Activated T-cell treated with anti-CD3 and anti-CD28 coated beads, Interleukin-2, amount 50 U/mL, for 4 hours (primary cell): ENCODE measurements around the gene USP36. TPM values are rescaled to one million over a fixed set of nuclear protein-coding genes. Genes with fewer than 3 reads are reported as not detected.
A peak's percentile ranks its signal among the peaks of the same experiment; 100 is the strongest.

Experiments
- ATAC-seq, 2 donors: fragments of 200-7000 bp; cut with Tn5 transposase; one replicate each; pipeline ENCODE4 v1.10.0; 2021
- DNase-seq: peaks from one replicate; pipeline ENCODE4 v3.0.0-alpha.2; 2020
- H3K27me3 Mint-ChIP-seq: one replicate; pipeline ENCODE4 v1.8.0; 2021; ENCODE audit warnings: low read depth, mixed read lengths
- H3K36me3 Mint-ChIP-seq: one replicate; pipeline ENCODE4 v1.8.0; 2022; ENCODE audit warnings: mixed read lengths; ENCODE audit not compliant: insufficient read depth
- H3K4me1 Mint-ChIP-seq: one replicate; pipeline ENCODE4 v1.8.0; 2021; ENCODE audit warnings: low read depth, mixed read lengths
- H3K4me3 Mint-ChIP-seq: one replicate; pipeline ENCODE4 v1.8.0; 2021; ENCODE audit warnings: mild to moderate bottlenecking, moderate library complexity, mixed read lengths
- H3K9me3 Mint-ChIP-seq: one replicate; pipeline ENCODE4 v1.8.0; 2021; ENCODE audit warnings: mixed read lengths
- total RNA-seq, 3 donors: library from RNA; stranded (reverse); gene quantifications; one replicate each; pipeline ENCODE4 v1.2.1, GENCODE V29; 2021

Gene USP36
- total RNA-seq, 3 donors from 2014 or later, result 157 to 179 (median 170) TPM

GRCh38 chr17:78819806-78820792 lies 20.5 kb downstream of the USP36 start:
- Mint-ChIP-seq H3K4me3 (no peak overlapping the region), H3K9me3 (no peaks in the 10 kb centered on the region), H3K4me1 (peaks cover 57% of the 10 kb centered on the region), H3K27me3 (no peaks in the 10 kb centered on the region), H3K36me3 (peaks cover 75% of the 10 kb centered on the region)
- ATAC-seq (no peak), DNase-seq (no peak)

GRCh38 chr17:78819402-78819801 lies 21.2 kb downstream of the USP36 start:
- ATAC-seq, result no peak

GRCh38 chr17:78818932-78819331 lies 21.7 kb downstream of the USP36 start:
- Mint-ChIP-seq H3K27me3 (no peaks in the 10 kb centered on the region), H3K9me3 (no peaks in the 10 kb centered on the region), H3K36me3 (peaks cover 70% of the 10 kb centered on the region), H3K4me1 (peaks cover 52% of the 10 kb centered on the region), H3K4me3 (peak overlapping the region; percentile 16)
- DNase-seq (no peak), ATAC-seq (no peak)

More at GRCh38 chr17:78819402-78819801, 21.2 kb downstream of the USP36 start:
- no peaks in the 10 kb centered on the region for H3K27me3 Mint-ChIP-seq
- DNase-seq, result no peak
- peaks cover 69% of the 10 kb centered on the region for H3K36me3 Mint-ChIP-seq
- peak overlapping the region; percentile 16 for H3K4me3 Mint-ChIP-seq
- H3K9me3 Mint-ChIP-seq, result no peaks in the 10 kb centered on the region
- peaks cover 52% of the 10 kb centered on the region for H3K4me1 Mint-ChIP-seq

DNA sequence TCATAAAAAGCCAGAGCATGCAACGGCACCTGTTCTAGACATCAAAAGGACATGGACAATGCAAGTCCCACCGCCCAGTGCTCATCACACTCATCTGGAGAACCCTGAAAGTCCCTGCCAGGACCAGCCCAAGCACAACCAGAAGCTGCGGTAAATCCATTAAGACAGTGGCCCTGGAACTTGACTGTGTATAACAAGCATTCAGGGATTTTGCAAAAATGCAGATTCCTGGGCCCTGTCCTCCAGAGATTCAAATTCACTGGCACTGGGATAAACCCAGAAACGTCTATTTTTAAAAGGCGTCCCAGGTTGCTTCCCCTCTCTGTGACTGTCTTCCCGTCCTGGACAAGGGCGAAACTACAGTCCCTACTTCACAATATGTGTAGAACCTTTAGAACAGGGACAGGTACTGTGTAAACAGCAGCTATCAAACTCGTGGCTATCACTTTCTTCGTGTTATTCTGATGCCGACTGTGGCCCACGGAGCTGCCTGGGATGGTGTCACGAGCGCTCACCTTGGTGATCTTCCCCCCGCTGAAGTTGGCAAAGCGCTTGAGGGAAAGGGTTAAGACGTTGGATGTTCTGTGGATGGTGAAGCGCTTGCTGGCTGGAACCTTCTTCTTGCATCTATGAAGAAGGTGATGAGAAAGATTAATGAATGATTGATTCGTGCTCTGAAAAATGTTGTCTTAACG lies 22.3 kb downstream of the USP36 start:
- peaks cover 51% of the 10 kb centered on the region for H3K4me1 Mint-ChIP-seq
- peak overlapping the region; percentile 16 for H3K4me3 Mint-ChIP-seq
- DNase-seq, result no peak
- H3K9me3 Mint-ChIP-seq, result no peaks in the 10 kb centered on the region
- H3K27me3 Mint-ChIP-seq, result no peaks in the 10 kb centered on the region
- peaks cover 66% of the 10 kb centered on the region for H3K36me3 Mint-ChIP-seq
- ATAC-seq, result no peak

DNA sequence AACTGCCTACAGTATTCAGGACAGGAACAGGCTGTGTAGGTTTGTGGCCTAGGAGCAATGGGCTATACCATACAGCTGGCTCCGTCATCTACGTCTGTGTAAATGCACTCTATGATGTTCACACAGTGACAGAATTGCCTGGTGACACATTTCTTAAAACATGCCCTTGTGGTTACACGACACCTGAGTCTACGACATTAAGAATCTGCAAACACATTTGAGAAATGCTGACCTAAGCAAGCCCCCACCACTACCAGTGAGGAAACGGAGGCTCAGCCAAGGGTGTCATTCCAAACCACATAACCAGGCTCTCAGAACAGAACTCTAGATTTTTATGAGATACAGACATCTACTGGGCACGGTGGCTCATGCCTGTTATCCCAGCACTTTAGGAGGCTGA lies 23.5 kb downstream of the USP36 start:
- H3K36me3 Mint-ChIP-seq, result peaks cover 63% of the 10 kb centered on the region
- no peaks in the 10 kb centered on the region for H3K27me3 Mint-ChIP-seq
- no peaks in the 10 kb centered on the region for H3K9me3 Mint-ChIP-seq
- peak; percentile 94 to 96 for ATAC-seq
- peaks cover 49% of the 10 kb centered on the region for H3K4me1 Mint-ChIP-seq
- DNase-seq, result peak; percentile 52
- peak overlapping the region; percentile 45 for H3K4me3 Mint-ChIP-seq

DNA sequence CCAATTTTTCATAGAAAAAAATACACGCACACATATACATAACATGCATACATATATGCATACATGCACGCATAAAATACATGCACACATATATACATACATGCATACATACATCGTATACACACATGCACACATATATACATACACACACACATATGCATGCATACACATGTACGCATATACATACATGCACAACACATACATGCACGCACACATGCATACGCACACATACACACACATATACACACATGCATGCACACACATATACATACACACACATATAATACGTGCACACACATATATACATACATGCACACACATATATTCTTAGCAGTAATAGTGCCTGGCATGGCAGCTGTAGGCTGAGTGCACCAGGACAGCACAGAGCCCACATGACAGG lies 24.9 kb downstream of the USP36 start:
- H3K36me3 Mint-ChIP-seq, result peaks cover 61% of the 10 kb centered on the region
- DNase-seq (no peak), ATAC-seq (no peak)
- H3K4me1 Mint-ChIP-seq, result peaks cover 43% of the 10 kb centered on the region
- H3K4me3 Mint-ChIP-seq, result no peak overlapping the region
- H3K27me3 Mint-ChIP-seq, result no peaks in the 10 kb centered on the region
- no peaks in the 10 kb centered on the region for H3K9me3 Mint-ChIP-seq

DNA sequence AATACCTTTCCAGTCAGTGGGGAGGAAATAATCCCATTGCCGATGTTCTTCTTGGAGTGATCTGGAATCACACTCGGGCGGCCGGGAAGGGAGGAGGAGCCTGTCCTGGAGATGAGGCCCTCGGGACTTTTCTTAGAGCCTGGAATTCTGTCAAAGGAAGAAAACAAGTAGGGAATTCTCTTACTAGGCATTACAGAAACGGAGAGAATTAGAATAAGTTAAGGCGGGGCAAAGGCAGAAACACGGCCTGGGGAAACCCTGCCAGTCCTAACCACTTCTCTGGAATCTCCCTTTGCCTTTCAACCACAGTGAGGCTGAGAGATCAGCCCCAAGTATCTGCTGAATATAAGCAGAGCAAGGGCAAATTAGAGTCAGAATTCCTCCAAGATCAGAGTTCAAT lies 27.8 kb downstream of the USP36 start:
- DNase-seq (no peak), ATAC-seq (no peak)
- Mint-ChIP-seq H3K4me1 (peaks cover 21% of the 10 kb centered on the region), H3K4me3 (no peak overlapping the region), H3K9me3 (no peaks in the 10 kb centered on the region), H3K27me3 (no peaks in the 10 kb centered on the region), H3K36me3 (peaks cover 56% of the 10 kb centered on the region)

GRCh38 chr17:78808163-78808562 lies 32.5 kb downstream of the USP36 start:
- H3K4me1 Mint-ChIP-seq, result peaks cover 33% of the 10 kb centered on the region
- peaks cover 65% of the 10 kb centered on the region for H3K36me3 Mint-ChIP-seq
- no peak for DNase-seq
- no peaks in the 10 kb centered on the region for H3K9me3 Mint-ChIP-seq
- H3K4me3 Mint-ChIP-seq, result no peak overlapping the region
- H3K27me3 Mint-ChIP-seq, result no peaks in the 10 kb centered on the region
- no peak for ATAC-seq

DNA sequence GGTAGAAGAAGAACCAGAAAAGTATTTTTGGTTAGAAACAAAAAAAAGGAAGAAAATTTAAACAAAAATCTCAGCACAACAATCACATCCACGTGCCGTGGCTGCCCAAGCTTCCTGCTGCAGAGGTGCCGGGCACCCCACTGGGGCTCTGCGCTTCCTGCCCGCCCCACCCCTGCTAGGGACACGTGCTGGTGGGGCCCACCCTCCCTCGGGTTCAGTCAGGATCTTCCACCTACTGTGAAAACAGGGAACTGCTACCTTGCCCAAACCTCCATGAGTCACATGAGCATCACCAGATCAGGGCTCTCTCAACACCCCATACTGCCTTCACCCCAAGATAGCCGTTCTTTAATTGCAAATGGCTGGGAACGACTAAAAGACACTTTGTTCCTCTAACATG lies 34.2 kb downstream of the USP36 start:
- no peaks in the 10 kb centered on the region for H3K9me3 Mint-ChIP-seq
- peaks cover 39% of the 10 kb centered on the region for H3K4me1 Mint-ChIP-seq
- H3K27me3 Mint-ChIP-seq, result no peaks in the 10 kb centered on the region
- H3K4me3 Mint-ChIP-seq, result no peak overlapping the region
- DNase-seq (peak; percentile 56), ATAC-seq (peak; percentile 51 to 59)
- H3K36me3 Mint-ChIP-seq, result peaks cover 64% of the 10 kb centered on the region

GRCh38 chr17:78805301-78805700 lies 35.3 kb downstream of the USP36 start:
- ATAC-seq (peak; percentile 85 to 93), DNase-seq (peak; percentile 77)
- Mint-ChIP-seq H3K9me3 (no peaks in the 10 kb centered on the region), H3K4me1 (peaks cover 44% of the 10 kb centered on the region), H3K36me3 (peaks cover 63% of the 10 kb centered on the region), H3K27me3 (no peaks in the 10 kb centered on the region), H3K4me3 (peak overlapping the region; percentile 40)

DNA sequence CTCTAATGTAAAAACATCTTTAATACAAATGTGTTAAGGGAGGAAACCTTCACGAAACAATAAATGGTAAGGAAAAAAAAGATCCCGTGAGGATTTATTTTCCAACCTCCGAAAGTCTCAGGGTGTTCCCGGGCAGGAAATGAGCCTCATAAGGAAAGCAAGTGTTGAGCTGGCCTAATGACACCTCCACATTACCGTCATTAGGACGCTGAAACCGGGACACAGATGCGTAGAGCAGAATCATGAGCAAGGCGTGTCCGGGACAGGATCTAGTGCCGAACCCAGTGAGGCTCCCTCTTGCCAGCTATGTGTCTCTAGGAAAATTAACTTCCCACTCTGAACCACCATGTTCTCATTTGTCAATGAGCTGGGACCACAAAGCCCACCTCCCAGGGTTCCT lies 35.8 kb downstream of the USP36 start:
- Mint-ChIP-seq H3K27me3 (no peaks in the 10 kb centered on the region), H3K4me3 (no peak overlapping the region), H3K4me1 (peaks cover 47% of the 10 kb centered on the region), H3K36me3 (peaks cover 64% of the 10 kb centered on the region), H3K9me3 (no peaks in the 10 kb centered on the region)
- ATAC-seq, result peak; percentile 36 to 49
- DNase-seq, result no peak

- no peak for ATAC-seq
- H3K36me3 Mint-ChIP-seq, result peaks cover 68% of the 10 kb centered on the region
- DNase-seq, result no peak
Observed at GRCh38 chr17:78803186-78803845, 37.3 kb downstream of the USP36 start.

DNA sequence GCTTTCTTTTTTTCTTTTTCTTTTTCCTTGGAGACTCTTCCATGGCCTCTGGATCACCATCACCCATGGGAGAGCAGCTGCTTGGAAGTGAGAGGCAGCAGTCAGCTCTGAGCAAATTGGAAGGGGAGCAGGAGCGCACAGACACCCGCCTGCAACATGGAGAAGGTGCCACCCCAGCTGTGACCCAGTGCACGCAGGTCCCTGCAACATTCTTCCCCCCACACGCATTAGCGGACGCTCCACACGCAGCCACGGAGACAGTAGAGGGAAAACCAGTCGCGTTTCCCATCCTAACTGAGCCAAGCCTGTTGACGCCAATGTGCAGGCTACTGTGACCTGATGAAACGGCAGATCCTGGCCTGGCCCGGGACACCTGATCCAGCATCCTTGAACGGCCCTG lies 38.2 kb downstream of the USP36 start:
- H3K9me3 Mint-ChIP-seq, result no peaks in the 10 kb centered on the region
- peaks cover 75% of the 10 kb centered on the region for H3K36me3 Mint-ChIP-seq
- peaks cover 66% of the 10 kb centered on the region for H3K4me1 Mint-ChIP-seq
- no peak for DNase-seq
- no peaks in the 10 kb centered on the region for H3K27me3 Mint-ChIP-seq
- ATAC-seq, result no peak
- no peak overlapping the region for H3K4me3 Mint-ChIP-seq

More at GRCh38 chr17:78803186-78803845, 37.3 kb downstream of the USP36 start:
- Mint-ChIP-seq H3K27me3 (no peaks in the 10 kb centered on the region), H3K4me1 (peaks cover 61% of the 10 kb centered on the region), H3K4me3 (no peak overlapping the region), H3K9me3 (no peaks in the 10 kb centered on the region)

DNA sequence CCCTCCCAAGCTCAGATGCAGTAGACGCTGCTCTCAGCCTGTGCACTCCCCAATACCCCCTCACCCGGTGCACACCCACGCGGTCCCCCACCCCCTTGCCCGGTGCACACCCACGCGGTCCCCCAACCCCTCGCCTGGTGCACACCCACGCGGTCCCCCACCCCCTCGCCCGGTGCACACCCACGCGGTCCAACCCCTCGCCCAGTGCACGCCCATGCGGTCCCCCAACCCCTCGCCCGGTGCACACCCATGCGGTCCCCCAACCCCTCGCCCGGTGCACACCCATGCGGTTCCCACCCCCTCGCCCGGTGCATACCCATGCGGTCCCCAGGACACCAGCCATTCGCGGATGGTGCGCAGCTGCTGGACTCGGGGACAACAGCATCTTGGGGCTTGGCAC lies 38.6 kb downstream of the USP36 start:
- peaks cover 72% of the 10 kb centered on the region for H3K36me3 Mint-ChIP-seq
- ATAC-seq (no peak), DNase-seq (no peak)
- no peaks in the 10 kb centered on the region for H3K27me3 Mint-ChIP-seq
- peaks cover 67% of the 10 kb centered on the region for H3K4me1 Mint-ChIP-seq
- no peak overlapping the region for H3K4me3 Mint-ChIP-seq
- H3K9me3 Mint-ChIP-seq, result no peaks in the 10 kb centered on the region
